ENCODE data around the gene MTPN. TPM values are rescaled to one million over a fixed set of nuclear protein-coding genes. Genes with fewer than 3 reads are reported as not detected.

The MTPN gene
- polyA plus RNA-seq, 1 experiment = 99.4 TPM

DNA sequence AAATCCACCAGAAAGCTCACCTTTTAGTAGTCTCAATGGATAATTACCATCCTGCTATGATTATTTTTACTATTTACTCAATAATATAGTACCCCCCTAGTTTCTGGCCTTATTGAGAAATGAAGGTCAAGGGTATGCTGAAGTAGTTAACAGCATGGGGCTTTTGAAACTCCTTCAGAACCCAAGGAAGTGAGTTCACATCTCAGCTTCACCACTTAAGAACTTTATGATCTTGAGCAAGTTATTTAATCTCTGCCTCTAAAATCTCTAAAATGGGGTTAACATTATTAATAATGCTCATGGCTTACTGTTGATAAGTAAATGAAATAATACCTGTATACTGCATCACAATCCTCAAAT, 5.8 kb downstream of the MTPN start:
- POLR2A ChIA-PET = no interaction called here
- TF ChIP-seq, protein P1, sequence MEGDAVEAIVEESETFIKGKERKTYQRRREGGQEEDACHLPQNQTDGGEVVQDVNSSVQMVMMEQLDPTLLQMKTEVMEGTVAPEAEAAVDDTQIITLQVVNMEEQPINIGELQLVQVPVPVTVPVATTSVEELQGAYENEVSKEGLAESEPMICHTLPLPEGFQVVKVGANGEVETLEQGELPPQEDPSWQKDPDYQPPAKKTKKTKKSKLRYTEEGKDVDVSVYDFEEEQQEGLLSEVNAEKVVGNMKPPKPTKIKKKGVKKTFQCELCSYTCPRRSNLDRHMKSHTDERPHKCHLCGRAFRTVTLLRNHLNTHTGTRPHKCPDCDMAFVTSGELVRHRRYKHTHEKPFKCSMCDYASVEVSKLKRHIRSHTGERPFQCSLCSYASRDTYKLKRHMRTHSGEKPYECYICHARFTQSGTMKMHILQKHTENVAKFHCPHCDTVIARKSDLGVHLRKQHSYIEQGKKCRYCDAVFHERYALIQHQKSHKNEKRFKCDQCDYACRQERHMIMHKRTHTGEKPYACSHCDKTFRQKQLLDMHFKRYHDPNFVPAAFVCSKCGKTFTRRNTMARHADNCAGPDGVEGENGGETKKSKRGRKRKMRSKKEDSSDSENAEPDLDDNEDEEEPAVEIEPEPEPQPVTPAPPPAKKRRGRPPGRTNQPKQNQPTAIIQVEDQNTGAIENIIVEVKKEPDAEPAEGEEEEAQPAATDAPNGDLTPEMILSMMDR (IDR thresholded peaks at IDR 0.05; ENCODE audit: insufficient read depth, low read depth, low read length) = no peak

DNA sequence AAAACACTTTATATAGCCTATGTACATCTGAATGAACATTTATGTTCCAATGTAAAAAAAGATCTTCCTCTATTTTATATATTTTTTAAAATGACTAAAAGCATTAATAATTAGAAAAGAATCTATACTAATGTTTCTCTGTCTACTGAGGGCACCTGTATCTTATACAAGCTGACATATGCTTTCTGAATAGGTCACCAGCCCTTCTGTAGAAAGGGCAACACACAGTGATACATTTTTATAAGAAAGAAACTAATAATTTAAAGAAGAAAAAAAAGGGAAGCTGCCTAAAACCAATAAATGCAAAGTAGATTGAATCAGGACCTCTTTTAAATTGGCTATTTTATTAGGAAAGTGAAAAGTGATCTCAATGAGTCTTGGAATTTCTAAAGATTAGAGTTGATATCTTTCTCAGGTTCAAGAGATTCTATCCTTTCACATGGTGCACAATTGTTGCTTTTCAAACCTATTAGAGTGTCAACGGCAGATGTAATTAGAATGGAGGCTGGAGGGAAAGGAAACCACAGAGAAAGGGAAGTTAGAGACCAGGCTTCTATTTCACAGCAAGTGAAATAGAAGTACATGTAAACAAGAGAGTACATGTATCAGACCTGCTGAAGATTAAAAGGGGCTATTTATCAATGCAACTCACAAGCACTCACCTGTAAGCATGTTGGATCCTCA, 6.3 kb downstream of the MTPN start:
- Histone ChIP-seq H3K27me3 (ENCODE audit: control insufficient read depth, insufficient read depth, low read length) (no peaks in the 10 kb centered on the region), H3K36me3 (ENCODE audit: control insufficient read depth, insufficient read depth, low read length) (peaks cover 2% of the 10 kb centered on the region; the same call in 1 of the 2 replicates), H3K4me3 (ENCODE audit: low read depth, low read length) (no peak overlapping the region)
- TF ChIP-seq, protein P1 (IDR thresholded peaks at IDR 0.05; ENCODE audit: insufficient read depth, low read depth, low read length) = no peak
- DNase-seq (ENCODE audit: low read depth) = no peak
- CTCF ChIA-PET = no interaction called here
- POLR2A ChIA-PET = interaction anchor here (0.6 kb wide), 1 partner anchor 301 kb away, joined by 4 read pairs; no protein-coding TSS in a partner anchor

More for the DNA sequence above, 5.8 kb downstream of the MTPN start:
- Histone ChIP-seq H3K27me3 (ENCODE audit: control insufficient read depth, insufficient read depth, low read length) (no peaks in the 10 kb centered on the region), H3K36me3 (ENCODE audit: control insufficient read depth, insufficient read depth, low read length) (peaks cover 2% of the 10 kb centered on the region; the same call in 1 of the 2 replicates), H3K4me3 (ENCODE audit: low read depth, low read length) (no peak overlapping the region)
- CTCF ChIA-PET = no interaction called here
- DNase-seq (ENCODE audit: low read depth) = no peak

DNA sequence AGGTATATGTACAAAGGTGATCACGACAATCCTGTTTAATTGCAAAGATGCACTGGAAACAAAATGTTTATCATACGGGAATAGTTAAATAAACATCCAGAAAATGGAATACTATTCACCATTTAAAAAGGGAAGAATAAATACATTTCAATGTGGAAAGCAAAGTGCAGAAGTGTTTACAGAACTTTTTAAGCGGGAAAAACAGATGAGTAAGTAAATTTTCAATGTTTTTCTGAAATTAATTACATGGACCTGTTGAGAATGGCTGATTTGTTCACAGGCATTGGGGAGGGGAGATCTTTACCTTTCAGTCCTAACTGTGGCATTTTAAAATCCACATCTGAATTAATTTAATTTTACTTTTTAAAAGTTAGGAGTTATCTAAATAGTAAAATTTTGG, 7.1 kb downstream of the MTPN start:
- TF ChIP-seq, protein P1 (IDR thresholded peaks at IDR 0.05; ENCODE audit: insufficient read depth, low read depth, low read length) = no peak
- CTCF ChIA-PET = no interaction called here
- POLR2A ChIA-PET = interaction anchor here (0.6 kb wide), 1 partner anchor 300 kb away, joined by 4 read pairs; no protein-coding TSS in a partner anchor
- H3K4me3 ChIP-seq (ENCODE audit: low read depth, low read length) = no peak overlapping the region
- DNase-seq (ENCODE audit: low read depth) = no peak
- H3K36me3 ChIP-seq (ENCODE audit: control insufficient read depth, insufficient read depth, low read length) = peaks cover 2% of the 10 kb centered on the region; the same call in 1 of the 2 replicates
- no peaks in the 10 kb centered on the region for H3K27me3 ChIP-seq (ENCODE audit: control insufficient read depth, insufficient read depth, low read length)

- DNase-seq (ENCODE audit: low read depth) = no peak
- ChIA-PET CTCF (interaction anchor here (0.5 to 0.9 kb wide), 3 partner anchors 10 to 1010 kb away, joined by 3 read pairs; no protein-coding TSS in a partner anchor), POLR2A (no interaction called here)
- H3K36me3 ChIP-seq (ENCODE audit: control insufficient read depth, insufficient read depth, low read length) = peaks cover 2% of the 10 kb centered on the region; the same call in 1 of the 2 replicates
- no peak overlapping the region for H3K4me3 ChIP-seq (ENCODE audit: low read depth, low read length)
- TF ChIP-seq, protein P1 (IDR thresholded peaks at IDR 0.05; ENCODE audit: insufficient read depth, low read depth, low read length) = no peak
- H3K27me3 ChIP-seq (ENCODE audit: control insufficient read depth, insufficient read depth, low read length) = no peaks in the 10 kb centered on the region
Measured at GRCh38 chr7:135966341-135967043, 10.7 kb downstream of the MTPN start.

DNA sequence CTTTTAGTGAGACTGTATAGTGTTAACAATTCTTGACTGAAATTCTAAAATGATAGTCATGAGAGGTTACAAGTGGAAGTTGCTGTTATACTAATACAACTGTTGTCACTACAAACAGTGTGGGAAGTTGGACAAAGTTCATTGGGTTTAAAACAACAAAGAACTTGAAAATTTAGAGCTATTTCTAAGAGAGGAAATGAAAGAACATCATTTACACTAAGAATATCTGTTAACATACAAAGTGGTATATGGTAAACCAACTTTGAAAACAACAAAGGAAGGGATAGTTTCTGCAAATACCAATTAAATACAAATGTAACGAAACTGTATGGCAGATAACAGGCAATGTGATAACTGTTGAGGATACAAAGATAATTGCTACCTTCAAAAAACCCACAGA, 11.6 kb downstream of the MTPN start:
- Histone ChIP-seq H3K36me3 (ENCODE audit: control insufficient read depth, insufficient read depth, low read length) (peaks cover 2% of the 10 kb centered on the region; the same call in 1 of the 2 replicates), H3K4me3 (ENCODE audit: low read depth, low read length) (no peak overlapping the region), H3K27me3 (ENCODE audit: control insufficient read depth, insufficient read depth, low read length) (no peaks in the 10 kb centered on the region)
- POLR2A ChIA-PET = interaction anchor here (0.6 kb wide), 1 partner anchor 25 kb away, joined by 4 read pairs; no protein-coding TSS in a partner anchor
- TF ChIP-seq, protein P1 (IDR thresholded peaks at IDR 0.05; ENCODE audit: insufficient read depth, low read depth, low read length) = no peak
- DNase-seq (ENCODE audit: low read depth) = no peak
- CTCF ChIA-PET = interaction anchor here (0.7 kb wide), 1 partner anchor 10 kb away, joined by 3 read pairs; no protein-coding TSS in a partner anchor

All from BJ (cell line).